Activated B cell treated with CpG ODN at 0.5 μM for 24 hours (primary cell): ENCODE results near the gene PPP1R14B. TPM values are rescaled to one million over a fixed set of nuclear protein-coding genes. Genes with fewer than 3 reads are reported as not detected.

Experiments used
- ATAC-seq: fragments of 200-7000 bp; cut with Tn5 transposase; one replicate; pipeline ENCODE4 v1.10.0; 2021; ENCODE audit warnings: low read depth, mild to moderate bottlenecking, moderate library complexity
- CTCF ChIA-PET: fragments of 350-600 bp; sonication (Branson Sonifier 250); formaldehyde crosslinking; loops from one replicate; lab custom pipeline; 2021; ENCODE audit warnings: antibody characterized with exemption; lab: Charles Lee
- POLR2A ChIA-PET: fragments of 350-600 bp; sonication (Branson Sonifier 250); formaldehyde crosslinking; loops from one replicate; lab custom pipeline; 2021; ENCODE audit warnings: antibody characterized with exemption; lab: Charles Lee
- DNase-seq: peaks from one replicate; pipeline ENCODE4 v3.0.0; 2022
- H3K27ac Mint-ChIP-seq: one replicate; pipeline ENCODE4 v1.8.0; 2020; ENCODE audit warnings: mixed read lengths
- H3K27me3 Mint-ChIP-seq: one replicate; pipeline ENCODE4 v1.8.0; 2021; ENCODE audit warnings: mixed read lengths
- H3K36me3 Mint-ChIP-seq: one replicate; pipeline ENCODE4 v1.8.0; 2021; ENCODE audit warnings: low read depth, mixed read lengths
- H3K4me1 Mint-ChIP-seq: one replicate; pipeline ENCODE4 v1.8.0; 2021; ENCODE audit warnings: mixed read lengths
- H3K4me3 Mint-ChIP-seq: one replicate; pipeline ENCODE4 v1.8.0; 2020; ENCODE audit warnings: mild to moderate bottlenecking, mixed read lengths
- H3K9me3 Mint-ChIP-seq: one replicate; pipeline ENCODE4 v1.8.0; 2020; ENCODE audit warnings: mixed read lengths
- intact Hi-C: fragments of 100-400 bp; cut with micrococcal nuclease; formaldehyde crosslinking; loops from one replicate; pipeline ENCODE4 v1.15.1; 2024
- total RNA-seq: library from RNA; stranded (reverse); gene quantifications from 2 replicates; pipeline ENCODE4 v1.2.3, GENCODE V29; 2022
- TF ChIP-seq, protein P1 (sequence below): fragments of 200-600 bp; IDR thresholded peaks from one replicate; pipeline ENCODE4 v1.8.0; 2022; ENCODE audit warnings: antibody characterized with exemption, mild to moderate bottlenecking

PPP1R14B gene
- total RNA-seq, 1 donor from 2014 or later, result 112 TPM

- POLR2A ChIA-PET, result interaction anchor here (1.2 to 5.8 kb wide), 2 partner anchors 12 to 77 kb away, joined by 3 to 119 read pairs; no protein-coding TSS in a partner anchor
Measured at GRCh38 chr11:64281957-64282770, 35.4 kb upstream of the PPP1R14B start.

GRCh38 chr11:64278576-64279190, 31.9 kb upstream of the PPP1R14B start:
- TF ChIP-seq, protein P1, sequence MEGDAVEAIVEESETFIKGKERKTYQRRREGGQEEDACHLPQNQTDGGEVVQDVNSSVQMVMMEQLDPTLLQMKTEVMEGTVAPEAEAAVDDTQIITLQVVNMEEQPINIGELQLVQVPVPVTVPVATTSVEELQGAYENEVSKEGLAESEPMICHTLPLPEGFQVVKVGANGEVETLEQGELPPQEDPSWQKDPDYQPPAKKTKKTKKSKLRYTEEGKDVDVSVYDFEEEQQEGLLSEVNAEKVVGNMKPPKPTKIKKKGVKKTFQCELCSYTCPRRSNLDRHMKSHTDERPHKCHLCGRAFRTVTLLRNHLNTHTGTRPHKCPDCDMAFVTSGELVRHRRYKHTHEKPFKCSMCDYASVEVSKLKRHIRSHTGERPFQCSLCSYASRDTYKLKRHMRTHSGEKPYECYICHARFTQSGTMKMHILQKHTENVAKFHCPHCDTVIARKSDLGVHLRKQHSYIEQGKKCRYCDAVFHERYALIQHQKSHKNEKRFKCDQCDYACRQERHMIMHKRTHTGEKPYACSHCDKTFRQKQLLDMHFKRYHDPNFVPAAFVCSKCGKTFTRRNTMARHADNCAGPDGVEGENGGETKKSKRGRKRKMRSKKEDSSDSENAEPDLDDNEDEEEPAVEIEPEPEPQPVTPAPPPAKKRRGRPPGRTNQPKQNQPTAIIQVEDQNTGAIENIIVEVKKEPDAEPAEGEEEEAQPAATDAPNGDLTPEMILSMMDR, result no peak
- H3K4me3 Mint-ChIP-seq, result no peak overlapping the region
- intact Hi-C loops, result no loop called here
- H3K36me3 Mint-ChIP-seq, result peaks cover 30% of the 10 kb centered on the region
- no peak for ATAC-seq
- H3K4me1 Mint-ChIP-seq, result peaks cover 10% of the 10 kb centered on the region
- no peaks in the 10 kb centered on the region for H3K27me3 Mint-ChIP-seq
- ChIA-PET POLR2A (no interaction called here), CTCF (no interaction called here)
- no peak overlapping the region for H3K27ac Mint-ChIP-seq
- DNase-seq, result no peak
- no peaks in the 10 kb centered on the region for H3K9me3 Mint-ChIP-seq

More at GRCh38 chr11:64281957-64282770, 35.4 kb upstream of the PPP1R14B start:
- Mint-ChIP-seq H3K27me3 (no peaks in the 10 kb centered on the region), H3K4me3 (no peak overlapping the region), H3K9me3 (no peaks in the 10 kb centered on the region), H3K4me1 (peaks cover 20% of the 10 kb centered on the region), H3K27ac (no peak overlapping the region), H3K36me3 (peaks cover 22% of the 10 kb centered on the region)
- DNase-seq, result no peak
- no peak for ATAC-seq
- TF ChIP-seq, protein P1, result no peak
- CTCF ChIA-PET, result interaction anchor here (1.3 to 1.5 kb wide), 2 partner anchors 10 to 73 kb away, joined by 3 to 4 read pairs; no protein-coding TSS in a partner anchor
- intact Hi-C loops, result no loop called here

- TF ChIP-seq, protein P1, result no peak
- Mint-ChIP-seq H3K4me1 (peaks cover 6% of the 10 kb centered on the region), H3K9me3 (no peaks in the 10 kb centered on the region), H3K27ac (no peak overlapping the region), H3K27me3 (no peaks in the 10 kb centered on the region), H3K4me3 (no peak overlapping the region), H3K36me3 (peaks cover 28% of the 10 kb centered on the region)
- DNase-seq (no peak), ATAC-seq (peak; percentile 35)
- intact Hi-C loops, result no loop called here
- ChIA-PET CTCF (interaction anchor here (1.1 to 1.4 kb wide), 2 partner anchors 27 to 70 kb away, joined by 3 to 5 read pairs; partner anchors contain the start of gene FERMT3), POLR2A (interaction anchor here (2.3 kb wide), 1 partner anchor 8 kb away, joined by 8 read pairs; the partner anchor contains the start of gene BAD)
Measured at GRCh38 chr11:64276653-64277431, 30.1 kb upstream of the PPP1R14B start.

- no peak for DNase-seq
- POLR2A ChIA-PET, result interaction anchor here (0.6 to 2.3 kb wide), 2 partner anchors 9 to 33 kb away, joined by 3 to 8 read pairs; partner anchors contain the start of gene BAD
- H3K27ac Mint-ChIP-seq, result peak overlapping the region; percentile 30
Measured at GRCh38 chr11:64275841-64276240, 29.1 kb upstream of the PPP1R14B start.

More at GRCh38 chr11:64275841-64276240, 29.1 kb upstream of the PPP1R14B start:
- ATAC-seq, result no peak
- Mint-ChIP-seq H3K36me3 (peaks cover 23% of the 10 kb centered on the region), H3K27me3 (no peaks in the 10 kb centered on the region), H3K4me1 (peaks cover 6% of the 10 kb centered on the region), H3K4me3 (no peak overlapping the region), H3K9me3 (no peaks in the 10 kb centered on the region)
- intact Hi-C loops, result no loop called here
- TF ChIP-seq, protein P1, result no peak
- CTCF ChIA-PET, result interaction anchor here (1.4 kb wide), 1 partner anchor 28 kb away, joined by 5 read pairs; no protein-coding TSS in a partner anchor
